Measurements from ENCODE around the gene NR6A1. TPM values are rescaled to one million over a fixed set of nuclear protein-coding genes. Genes with fewer than 3 reads are reported as not detected.

NR6A1 gene
- total and polyA plus RNA-seq, 2 of the 13 experiments (the other 11 are each of a cell fraction or from before 2014, with no cell fraction given), result 28.1 to 31.5 TPM

GRCh38 chr9:124771021-124771866 lies at the start of gene NR6A1 (continued):
- TF ChIP-seq JUND (CRISPR knock-in tag; IDR thresholded peaks at IDR 0.05) (no peak), FOSL1 (CRISPR knock-in tag; IDR thresholded peaks at IDR 0.05; ENCODE audit: borderline replicate concordance) (no peak), ZNF552 (CRISPR knock-in tag; IDR thresholded peaks at IDR 0.05; ENCODE audit: borderline replicate concordance) (no peak), MXI1 (IDR thresholded peaks at IDR 0.05; ENCODE audit: borderline replicate concordance, low read depth, low read length) (peak; percentile 95; the same call in 2 of the 3 replicates), ZNF580 (CRISPR knock-in tag; IDR thresholded peaks at IDR 0.05; ENCODE audit: borderline replicate concordance, low read depth) (peak; percentile 88), CBX2 (IDR thresholded peaks at IDR 0.05; ENCODE audit: low read depth, low read length) (no peak), CBX2 (CRISPR knock-in tag; IDR thresholded peaks at IDR 0.05; ENCODE audit: low read depth) (no peak), HCFC1 (IDR thresholded peaks at IDR 0.05; ENCODE audit: low read depth, low read length) (peak; percentile 86), ZNF674 (CRISPR knock-in tag; IDR thresholded peaks at IDR 0.05; ENCODE audit: low read depth) (no peak), SMARCE1 (IDR thresholded peaks at IDR 0.05; ENCODE audit: borderline replicate concordance) (no peak), IRX3 (CRISPR knock-in tag; IDR thresholded peaks at IDR 0.05; ENCODE audit: borderline replicate concordance, low read depth) (no peak), ZNF329 (CRISPR knock-in tag; IDR thresholded peaks at IDR 0.05; ENCODE audit: low read depth) (no peak), TGIF2 (CRISPR knock-in tag; IDR thresholded peaks at IDR 0.05) (peak; percentile 45), FOXJ3 (CRISPR knock-in tag; IDR thresholded peaks at IDR 0.05; ENCODE audit: borderline replicate concordance) (no peak), ZNF7 (CRISPR knock-in tag; IDR thresholded peaks at IDR 0.05) (no peak), ZNF772 (CRISPR knock-in tag; IDR thresholded peaks at IDR 0.05) (no peak), FLYWCH1 (CRISPR knock-in tag; IDR thresholded peaks at IDR 0.05) (no peak), HNRNPH1 (optimal IDR thresholded peaks at IDR 0.05; ENCODE audit: low read depth, low read length) (no peak)
- TF ChIP-seq, protein P1, sequence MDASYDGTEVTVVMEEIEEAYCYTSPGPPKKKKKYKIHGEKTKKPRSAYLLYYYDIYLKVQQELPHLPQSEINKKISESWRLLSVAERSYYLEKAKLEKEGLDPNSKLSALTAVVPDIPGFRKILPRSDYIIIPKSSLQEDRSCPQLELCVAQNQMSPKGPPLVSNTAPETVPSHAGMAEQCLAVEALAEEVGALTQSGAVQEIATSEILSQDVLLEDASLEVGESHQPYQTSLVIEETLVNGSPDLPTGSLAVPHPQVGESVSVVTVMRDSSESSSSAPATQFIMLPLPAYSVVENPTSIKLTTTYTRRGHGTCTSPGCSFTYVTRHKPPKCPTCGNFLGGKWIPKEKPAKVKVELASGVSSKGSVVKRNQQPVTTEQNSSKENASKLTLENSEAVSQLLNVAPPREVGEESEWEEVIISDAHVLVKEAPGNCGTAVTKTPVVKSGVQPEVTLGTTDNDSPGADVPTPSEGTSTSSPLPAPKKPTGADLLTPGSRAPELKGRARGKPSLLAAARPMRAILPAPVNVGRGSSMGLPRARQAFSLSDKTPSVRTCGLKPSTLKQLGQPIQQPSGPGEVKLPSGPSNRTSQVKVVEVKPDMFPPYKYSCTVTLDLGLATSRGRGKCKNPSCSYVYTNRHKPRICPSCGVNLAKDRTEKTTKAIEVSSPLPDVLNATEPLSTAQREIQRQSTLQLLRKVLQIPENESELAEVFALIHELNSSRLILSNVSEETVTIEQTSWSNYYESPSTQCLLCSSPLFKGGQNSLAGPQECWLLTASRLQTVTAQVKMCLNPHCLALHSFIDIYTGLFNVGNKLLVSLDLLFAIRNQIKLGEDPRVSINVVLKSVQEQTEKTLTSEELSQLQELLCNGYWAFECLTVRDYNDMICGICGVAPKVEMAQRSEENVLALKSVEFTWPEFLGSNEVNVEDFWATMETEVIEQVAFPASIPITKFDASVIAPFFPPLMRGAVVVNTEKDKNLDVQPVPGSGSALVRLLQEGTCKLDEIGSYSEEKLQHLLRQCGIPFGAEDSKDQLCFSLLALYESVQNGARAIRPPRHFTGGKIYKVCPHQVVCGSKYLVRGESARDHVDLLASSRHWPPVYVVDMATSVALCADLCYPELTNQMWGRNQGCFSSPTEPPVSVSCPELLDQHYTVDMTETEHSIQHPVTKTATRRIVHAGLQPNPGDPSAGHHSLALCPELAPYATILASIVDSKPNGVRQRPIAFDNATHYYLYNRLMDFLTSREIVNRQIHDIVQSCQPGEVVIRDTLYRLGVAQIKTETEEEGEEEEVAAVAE (CRISPR knock-in tag; IDR thresholded peaks at IDR 0.05; ENCODE audit: borderline replicate concordance), result no peak
- TF ChIP-seq, protein P2, sequence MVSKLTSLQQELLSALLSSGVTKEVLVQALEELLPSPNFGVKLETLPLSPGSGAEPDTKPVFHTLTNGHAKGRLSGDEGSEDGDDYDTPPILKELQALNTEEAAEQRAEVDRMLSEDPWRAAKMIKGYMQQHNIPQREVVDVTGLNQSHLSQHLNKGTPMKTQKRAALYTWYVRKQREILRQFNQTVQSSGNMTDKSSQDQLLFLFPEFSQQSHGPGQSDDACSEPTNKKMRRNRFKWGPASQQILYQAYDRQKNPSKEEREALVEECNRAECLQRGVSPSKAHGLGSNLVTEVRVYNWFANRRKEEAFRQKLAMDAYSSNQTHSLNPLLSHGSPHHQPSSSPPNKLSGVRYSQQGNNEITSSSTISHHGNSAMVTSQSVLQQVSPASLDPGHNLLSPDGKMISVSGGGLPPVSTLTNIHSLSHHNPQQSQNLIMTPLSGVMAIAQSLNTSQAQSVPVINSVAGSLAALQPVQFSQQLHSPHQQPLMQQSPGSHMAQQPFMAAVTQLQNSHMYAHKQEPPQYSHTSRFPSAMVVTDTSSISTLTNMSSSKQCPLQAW (CRISPR knock-in tag; IDR thresholded peaks at IDR 0.05), result peak; percentile 81
- TF ChIP-seq, protein P3, sequence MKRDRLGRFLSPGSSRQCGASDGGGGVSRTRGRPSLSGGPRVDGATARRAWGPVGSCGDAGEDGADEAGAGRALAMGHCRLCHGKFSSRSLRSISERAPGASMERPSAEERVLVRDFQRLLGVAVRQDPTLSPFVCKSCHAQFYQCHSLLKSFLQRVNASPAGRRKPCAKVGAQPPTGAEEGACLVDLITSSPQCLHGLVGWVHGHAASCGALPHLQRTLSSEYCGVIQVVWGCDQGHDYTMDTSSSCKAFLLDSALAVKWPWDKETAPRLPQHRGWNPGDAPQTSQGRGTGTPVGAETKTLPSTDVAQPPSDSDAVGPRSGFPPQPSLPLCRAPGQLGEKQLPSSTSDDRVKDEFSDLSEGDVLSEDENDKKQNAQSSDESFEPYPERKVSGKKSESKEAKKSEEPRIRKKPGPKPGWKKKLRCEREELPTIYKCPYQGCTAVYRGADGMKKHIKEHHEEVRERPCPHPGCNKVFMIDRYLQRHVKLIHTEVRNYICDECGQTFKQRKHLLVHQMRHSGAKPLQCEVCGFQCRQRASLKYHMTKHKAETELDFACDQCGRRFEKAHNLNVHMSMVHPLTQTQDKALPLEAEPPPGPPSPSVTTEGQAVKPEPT (CRISPR knock-in tag; IDR thresholded peaks at IDR 0.05; ENCODE audit: low read depth), result 0 out of 2 replicates have a peak, but pooled peaks have one; percentile 37
